ENCODE results near the gene WHAMM. TPM values are rescaled to one million over a fixed set of nuclear protein-coding genes. Genes with fewer than 3 reads are reported as not detected.

Gene WHAMM
- total RNA-seq, 1 donor from 2014 or later = 9.4 TPM

GRCh38 chr15:82789491-82789890 is 19.9 kb upstream of the WHAMM start:
- Histone ChIP-seq H3K4me2 (ENCODE audit: low read length) (no peak overlapping the region), H3K27me3 (ENCODE audit: insufficient read depth, low read length) (no peaks in the 10 kb centered on the region), H4K20me1 (ENCODE audit: insufficient read depth, low read length) (no peaks in the 10 kb centered on the region), H3K9ac (ENCODE audit: low read length) (no peak overlapping the region), H3K27ac (ENCODE audit: low read depth, low read length) (no peak overlapping the region), H2AFZ (ENCODE audit: low read depth, low read length) (no peak overlapping the region), H3K9me3 (ENCODE audit: insufficient read depth, low read depth, low read length) (no peaks in the 10 kb centered on the region), H3K36me3 (ENCODE audit: insufficient read depth, low read length) (no peaks in the 10 kb centered on the region), H3K4me3 (ENCODE audit: insufficient read depth, low read depth, low read length) (no peak overlapping the region), H3K79me2 (ENCODE audit: insufficient read depth, low read length) (no peaks in the 10 kb centered on the region), H3K4me1 (ENCODE audit: insufficient read depth, low read length) (no peaks in the 10 kb centered on the region)
- Mint-ChIP-seq H3K27me3 (ENCODE audit: low read depth, unreplicated experiment) (peaks cover 15% of the 10 kb centered on the region), H3K4me1 (ENCODE audit: low read depth, unreplicated experiment) (no peaks in the 10 kb centered on the region), H3K27ac (ENCODE audit: unreplicated experiment) (no peak overlapping the region), H3K4me3 (ENCODE audit: unreplicated experiment) (no peak overlapping the region), H3K9me3 (ENCODE audit: unreplicated experiment) (peaks cover 14% of the 10 kb centered on the region), H3K36me3 (ENCODE audit: low read depth, unreplicated experiment) (peaks cover 10% of the 10 kb centered on the region)
- FAIRE-seq (no peak), DNase-seq (ENCODE audit: low read depth) (peak; percentile 2)
- no peak for TF ChIP-seq CTCF (IDR thresholded peaks at IDR 0.05; ENCODE audit: insufficient read depth, low read depth, low read length)
- no peak for TF ChIP-seq EZH2 (IDR thresholded peaks at IDR 0.05; ENCODE audit: insufficient read depth, low read length)

- H3K36me3 ChIP-seq (ENCODE audit: insufficient read depth, low read length) = no peaks in the 10 kb centered on the region
- no peak overlapping the region for H3K4me3 ChIP-seq (ENCODE audit: insufficient read depth, low read depth, low read length)
- no peak for FAIRE-seq
- H3K27me3 Mint-ChIP-seq (ENCODE audit: low read depth, unreplicated experiment) = peaks cover 15% of the 10 kb centered on the region
- no peaks in the 10 kb centered on the region for H3K4me1 ChIP-seq (ENCODE audit: insufficient read depth, low read length)
- DNase-seq (ENCODE audit: low read depth) = no peak
- H3K36me3 Mint-ChIP-seq (ENCODE audit: low read depth, unreplicated experiment) = peaks cover 11% of the 10 kb centered on the region
- peaks cover 20% of the 10 kb centered on the region for H3K9me3 Mint-ChIP-seq (ENCODE audit: unreplicated experiment)
- no peaks in the 10 kb centered on the region for H3K9me3 ChIP-seq (ENCODE audit: insufficient read depth, low read depth, low read length)
- no peaks in the 10 kb centered on the region for H3K4me1 Mint-ChIP-seq (ENCODE audit: low read depth, unreplicated experiment)
- no peak overlapping the region for H3K27ac Mint-ChIP-seq (ENCODE audit: unreplicated experiment)
- no peak overlapping the region for H3K27ac ChIP-seq (ENCODE audit: low read depth, low read length)
- no peak overlapping the region for H2AFZ ChIP-seq (ENCODE audit: low read depth, low read length)
- no peak overlapping the region for H3K4me3 Mint-ChIP-seq (ENCODE audit: unreplicated experiment)
- H3K27me3 ChIP-seq (ENCODE audit: insufficient read depth, low read length) = no peaks in the 10 kb centered on the region
- no peak overlapping the region for H3K4me2 ChIP-seq (ENCODE audit: low read length)
- TF ChIP-seq CTCF (IDR thresholded peaks at IDR 0.05; ENCODE audit: insufficient read depth, low read depth, low read length) (no peak), EZH2 (IDR thresholded peaks at IDR 0.05; ENCODE audit: insufficient read depth, low read length) (no peak)
- no peaks in the 10 kb centered on the region for H3K79me2 ChIP-seq (ENCODE audit: insufficient read depth, low read length)
- H4K20me1 ChIP-seq (ENCODE audit: insufficient read depth, low read length) = no peaks in the 10 kb centered on the region
- no peak overlapping the region for H3K9ac ChIP-seq (ENCODE audit: low read length)
These were observed 19.1 kb upstream of the WHAMM start for GRCh38 chr15:82790321-82790720.

- Mint-ChIP-seq H3K4me1 (ENCODE audit: low read depth, unreplicated experiment) (no peaks in the 10 kb centered on the region), H3K27ac (ENCODE audit: unreplicated experiment) (no peak overlapping the region), H3K4me3 (ENCODE audit: unreplicated experiment) (no peak overlapping the region), H3K36me3 (ENCODE audit: low read depth, unreplicated experiment) (peaks cover 3% of the 10 kb centered on the region), H3K27me3 (ENCODE audit: low read depth, unreplicated experiment) (peaks cover 7% of the 10 kb centered on the region), H3K9me3 (ENCODE audit: unreplicated experiment) (peaks cover 12% of the 10 kb centered on the region)
- Histone ChIP-seq H3K79me2 (ENCODE audit: insufficient read depth, low read length) (no peaks in the 10 kb centered on the region), H3K4me2 (ENCODE audit: low read length) (no peak overlapping the region), H3K9ac (ENCODE audit: low read length) (no peak overlapping the region), H3K27me3 (ENCODE audit: insufficient read depth, low read length) (peaks cover 2% of the 10 kb centered on the region), H3K4me1 (ENCODE audit: insufficient read depth, low read length) (no peaks in the 10 kb centered on the region), H2AFZ (ENCODE audit: low read depth, low read length) (no peak overlapping the region), H3K36me3 (ENCODE audit: insufficient read depth, low read length) (no peaks in the 10 kb centered on the region), H3K4me3 (ENCODE audit: insufficient read depth, low read depth, low read length) (no peak overlapping the region), H3K9me3 (ENCODE audit: insufficient read depth, low read depth, low read length) (no peaks in the 10 kb centered on the region), H3K27ac (ENCODE audit: low read depth, low read length) (no peak overlapping the region), H4K20me1 (ENCODE audit: insufficient read depth, low read length) (no peaks in the 10 kb centered on the region)
- no peak for TF ChIP-seq CTCF (IDR thresholded peaks at IDR 0.05; ENCODE audit: insufficient read depth, low read depth, low read length)
- TF ChIP-seq EZH2 (IDR thresholded peaks at IDR 0.05; ENCODE audit: insufficient read depth, low read length) = no peak
- FAIRE-seq = no peak
- DNase-seq (ENCODE audit: low read depth) = no peak
These were observed 17.4 kb upstream of the WHAMM start for GRCh38 chr15:82792068-82792467.

Data from astrocyte (in vitro differentiated cells and primary cell).